ENCODE results near the gene CD209.
"Not testable (repeated sequence)": the region's sequence is repeated elsewhere in the genome, so short reads cannot be mapped to it uniquely, and the experiment has no call there.

The CD209 gene

GRCh38 chr19:7746903-7747884, at the start of gene CD209:
CD209 (minus strand) TSS chr19:7747534; CDS start chr19:7747511, 23 bp downstream.
- H3K9me3 ChIP-seq (ENCODE audit: low read depth, low read length) = no peaks in the 10 kb centered on the region
- no peak within 1 kb of the TSS for H3K9ac ChIP-seq (ENCODE audit: insufficient read length)
- no peak for DNase-seq (ENCODE audit: low read depth, low spot score)
- TF ChIP-seq FOXP2 (optimal IDR thresholded peaks at IDR 0.05; ENCODE audit: control extremely low read depth, extremely low read length, insufficient read depth) = no peak
- no peak within 1 kb of the TSS for H3K27ac ChIP-seq
- no peak within 1 kb of the TSS for H3K4me3 ChIP-seq
- no peaks in the 10 kb centered on the region for H3K36me3 ChIP-seq (ENCODE audit: insufficient read depth, low read length)

- Histone ChIP-seq H3K4me3 (no peak overlapping the region), H3K27ac (no peak overlapping the region), H3K9me3 (ENCODE audit: low read depth, low read length) (no peaks in the 10 kb centered on the region), H3K9ac (ENCODE audit: insufficient read length) (no peak overlapping the region), H3K36me3 (ENCODE audit: insufficient read depth, low read length) (no peaks in the 10 kb centered on the region)
- DNase-seq (ENCODE audit: low read depth, low spot score) = no peak
- TF ChIP-seq POLR2AphosphoS5 (IDR thresholded peaks at IDR 0.05; ENCODE audit: borderline replicate concordance, low read depth, low read length) (no peak), EZH2 (IDR thresholded peaks at IDR 0.05) (no peak), FOXP2 (optimal IDR thresholded peaks at IDR 0.05; ENCODE audit: control extremely low read depth, extremely low read length, insufficient read depth) (no peak)
Measured at GRCh38 chr19:7795555-7796161, 48.3 kb upstream of the CD209 start.

GRCh38 chr19:7793493-7793892, 46.2 kb upstream of the CD209 start:
- Histone ChIP-seq H3K27ac (no peak overlapping the region), H3K4me3 (no peak overlapping the region), H3K36me3 (ENCODE audit: insufficient read depth, low read length) (no peaks in the 10 kb centered on the region), H3K9me3 (ENCODE audit: low read depth, low read length) (no peaks in the 10 kb centered on the region), H3K9ac (ENCODE audit: insufficient read length) (no peak overlapping the region)
- no peak for TF ChIP-seq POLR2AphosphoS5 (IDR thresholded peaks at IDR 0.05; ENCODE audit: borderline replicate concordance, low read depth, low read length)
- no peak for TF ChIP-seq EZH2 (IDR thresholded peaks at IDR 0.05)
- no peak for TF ChIP-seq FOXP2 (optimal IDR thresholded peaks at IDR 0.05; ENCODE audit: control extremely low read depth, extremely low read length, insufficient read depth)
- DNase-seq (ENCODE audit: low read depth, low spot score) = no peak

- not testable (repeated sequence) for H3K4me3 ChIP-seq; H3K9me3 ChIP-seq (ENCODE audit: low read depth, low read length); H3K9ac ChIP-seq (ENCODE audit: insufficient read length); DNase-seq (ENCODE audit: low read depth, low spot score); H3K27ac ChIP-seq; H3K36me3 ChIP-seq (ENCODE audit: insufficient read depth, low read length)
Measured at GRCh38 chr19:7792701-7793100, 45.4 kb upstream of the CD209 start.

GRCh38 chr19:7792281-7792680, 44.9 kb upstream of the CD209 start:
- H3K27ac ChIP-seq = no peak overlapping the region
- no peak overlapping the region for H3K4me3 ChIP-seq
- no peak for DNase-seq (ENCODE audit: low read depth, low spot score)
- no peaks in the 10 kb centered on the region for H3K36me3 ChIP-seq (ENCODE audit: insufficient read depth, low read length)
- TF ChIP-seq FOXP2 (optimal IDR thresholded peaks at IDR 0.05; ENCODE audit: control extremely low read depth, extremely low read length, insufficient read depth) (no peak), POLR2AphosphoS5 (IDR thresholded peaks at IDR 0.05; ENCODE audit: borderline replicate concordance, low read depth, low read length) (no peak), EZH2 (IDR thresholded peaks at IDR 0.05) (no peak)
- H3K9ac ChIP-seq (ENCODE audit: insufficient read length) = no peak overlapping the region
- no peaks in the 10 kb centered on the region for H3K9me3 ChIP-seq (ENCODE audit: low read depth, low read length)

- H3K9ac ChIP-seq (ENCODE audit: insufficient read length) = no peak overlapping the region
- DNase-seq (ENCODE audit: low read depth, low spot score) = no peak
- H3K27ac ChIP-seq = no peak overlapping the region
- H3K4me3 ChIP-seq = no peak overlapping the region
- no peaks in the 10 kb centered on the region for H3K9me3 ChIP-seq (ENCODE audit: low read depth, low read length)
- no peak for TF ChIP-seq EZH2 (IDR thresholded peaks at IDR 0.05)
- no peak for TF ChIP-seq FOXP2 (optimal IDR thresholded peaks at IDR 0.05; ENCODE audit: control extremely low read depth, extremely low read length, insufficient read depth)
- TF ChIP-seq POLR2AphosphoS5 (IDR thresholded peaks at IDR 0.05; ENCODE audit: borderline replicate concordance, low read depth, low read length) = no peak
- H3K36me3 ChIP-seq (ENCODE audit: insufficient read depth, low read length) = no peaks in the 10 kb centered on the region
Measured at GRCh38 chr19:7790416-7790815, 43.1 kb upstream of the CD209 start.

GRCh38 chr19:7789447-7789846, 42.1 kb upstream of the CD209 start:
- Histone ChIP-seq H3K9ac (ENCODE audit: insufficient read length) (no peak overlapping the region), H3K27ac (no peak overlapping the region), H3K4me3 (no peak overlapping the region), H3K9me3 (ENCODE audit: low read depth, low read length) (no peaks in the 10 kb centered on the region), H3K36me3 (ENCODE audit: insufficient read depth, low read length) (no peaks in the 10 kb centered on the region)
- TF ChIP-seq POLR2AphosphoS5 (IDR thresholded peaks at IDR 0.05; ENCODE audit: borderline replicate concordance, low read depth, low read length) = no peak
- TF ChIP-seq EZH2 (IDR thresholded peaks at IDR 0.05) = no peak
- TF ChIP-seq FOXP2 (optimal IDR thresholded peaks at IDR 0.05; ENCODE audit: control extremely low read depth, extremely low read length, insufficient read depth) = no peak
- no peak for DNase-seq (ENCODE audit: low read depth, low spot score)

GRCh38 chr19:7788933-7789323, 41.6 kb upstream of the CD209 start:
- H3K4me3 ChIP-seq = no peak overlapping the region
- no peak for TF ChIP-seq FOXP2 (optimal IDR thresholded peaks at IDR 0.05; ENCODE audit: control extremely low read depth, extremely low read length, insufficient read depth)
- TF ChIP-seq POLR2AphosphoS5 (IDR thresholded peaks at IDR 0.05; ENCODE audit: borderline replicate concordance, low read depth, low read length) = no peak

More at GRCh38 chr19:7788933-7789323, 41.6 kb upstream of the CD209 start:
- Histone ChIP-seq H3K9ac (ENCODE audit: insufficient read length) (no peak overlapping the region), H3K9me3 (ENCODE audit: low read depth, low read length) (no peaks in the 10 kb centered on the region), H3K27ac (no peak overlapping the region), H3K36me3 (ENCODE audit: insufficient read depth, low read length) (no peaks in the 10 kb centered on the region)
- DNase-seq (ENCODE audit: low read depth, low spot score) = no peak

Measured in SK-N-MC (cell line).